Brain microvascular endothelial cell (primary cell): ENCODE results near the gene LAMB4.

Source experiments
- DNase-seq: peaks from one replicate; pipeline ENCODE4 v3.0.0-alpha.2; 2020
- H3K27ac ChIP-seq: fragments of 250-450 bp; sonication (Bioruptor Pico); 2 replicates; pipeline ENCODE4 v1.5.1; 2020; ENCODE audit warnings: mild to moderate bottlenecking, moderate library complexity
- H3K27me3 ChIP-seq: fragments of 250-450 bp; sonication (Bioruptor Pico); replicated peaks from 2 replicates; pipeline ENCODE4 v1.5.1; 2020; ENCODE audit warnings: mild to moderate bottlenecking
- H3K36me3 ChIP-seq: fragments of 250-450 bp; sonication (Bioruptor Pico); replicated peaks from 2 replicates; pipeline ENCODE4 v1.5.1; 2020; ENCODE audit warnings: mild to moderate bottlenecking
- H3K4me3 ChIP-seq: 2 replicates; pipeline ENCODE4 v1.5.1; 2011; ENCODE audit warnings: low read depth, mild to moderate bottlenecking, control low read depth, low read length, moderate library complexity
- in situ Hi-C: cut with HindIII; loops from 2 replicates; pipeline ENCODE4 v1.10.0; 2017; ENCODE audit warnings: low sequenced_read_pairs, low pct_ligation_motif_present
- TF ChIP-seq, protein P1 (sequence below): IDR thresholded peaks from 2 replicates; pipeline ENCODE4 v1.5.1; 2011; ENCODE audit warnings: low read depth, mild to moderate bottlenecking, moderate library complexity, low read length, control low read depth, inconsistent platforms; ENCODE audit errors: missing control alignments

LAMB4 gene

DNA sequence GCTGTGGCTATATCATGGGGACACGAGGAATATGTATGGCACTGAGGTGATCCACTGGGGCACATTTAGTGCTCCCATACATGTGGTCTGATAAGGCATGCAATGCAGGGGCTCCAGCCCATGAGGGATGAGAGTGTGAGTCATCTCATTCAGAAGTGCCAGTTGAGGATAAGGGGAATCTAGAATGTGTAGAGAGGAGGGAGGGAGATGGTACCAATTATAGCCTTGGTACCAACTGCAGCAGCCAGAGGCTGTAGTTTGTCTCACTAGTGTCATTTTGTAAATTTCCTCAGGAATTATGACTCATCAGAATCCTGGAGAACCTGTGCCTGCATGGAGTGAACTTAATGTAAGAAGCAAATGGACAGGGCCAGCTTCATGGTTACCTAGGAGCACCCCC, 46.2 kb downstream of the LAMB4 start:
- in situ Hi-C loops: no loop called here
- no peaks in the 10 kb centered on the region for H3K27me3 ChIP-seq
- no peak overlapping the region for H3K27ac ChIP-seq
- DNase-seq: no peak
- H3K4me3 ChIP-seq: no peak overlapping the region
- TF ChIP-seq, protein P1, sequence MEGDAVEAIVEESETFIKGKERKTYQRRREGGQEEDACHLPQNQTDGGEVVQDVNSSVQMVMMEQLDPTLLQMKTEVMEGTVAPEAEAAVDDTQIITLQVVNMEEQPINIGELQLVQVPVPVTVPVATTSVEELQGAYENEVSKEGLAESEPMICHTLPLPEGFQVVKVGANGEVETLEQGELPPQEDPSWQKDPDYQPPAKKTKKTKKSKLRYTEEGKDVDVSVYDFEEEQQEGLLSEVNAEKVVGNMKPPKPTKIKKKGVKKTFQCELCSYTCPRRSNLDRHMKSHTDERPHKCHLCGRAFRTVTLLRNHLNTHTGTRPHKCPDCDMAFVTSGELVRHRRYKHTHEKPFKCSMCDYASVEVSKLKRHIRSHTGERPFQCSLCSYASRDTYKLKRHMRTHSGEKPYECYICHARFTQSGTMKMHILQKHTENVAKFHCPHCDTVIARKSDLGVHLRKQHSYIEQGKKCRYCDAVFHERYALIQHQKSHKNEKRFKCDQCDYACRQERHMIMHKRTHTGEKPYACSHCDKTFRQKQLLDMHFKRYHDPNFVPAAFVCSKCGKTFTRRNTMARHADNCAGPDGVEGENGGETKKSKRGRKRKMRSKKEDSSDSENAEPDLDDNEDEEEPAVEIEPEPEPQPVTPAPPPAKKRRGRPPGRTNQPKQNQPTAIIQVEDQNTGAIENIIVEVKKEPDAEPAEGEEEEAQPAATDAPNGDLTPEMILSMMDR: no peak
- H3K36me3 ChIP-seq: no peaks in the 10 kb centered on the region

GRCh38 chr7:108079648-108080591, 50.2 kb downstream of the LAMB4 start:
- TF ChIP-seq, protein P1: no peak
- Histone ChIP-seq H3K27ac (peak overlapping the region; percentile 86), H3K4me3 (no peak overlapping the region), H3K27me3 (no peaks in the 10 kb centered on the region), H3K36me3 (no peaks in the 10 kb centered on the region)
- DNase-seq: peak; percentile 90
- in situ Hi-C loops: no loop called here

DNA sequence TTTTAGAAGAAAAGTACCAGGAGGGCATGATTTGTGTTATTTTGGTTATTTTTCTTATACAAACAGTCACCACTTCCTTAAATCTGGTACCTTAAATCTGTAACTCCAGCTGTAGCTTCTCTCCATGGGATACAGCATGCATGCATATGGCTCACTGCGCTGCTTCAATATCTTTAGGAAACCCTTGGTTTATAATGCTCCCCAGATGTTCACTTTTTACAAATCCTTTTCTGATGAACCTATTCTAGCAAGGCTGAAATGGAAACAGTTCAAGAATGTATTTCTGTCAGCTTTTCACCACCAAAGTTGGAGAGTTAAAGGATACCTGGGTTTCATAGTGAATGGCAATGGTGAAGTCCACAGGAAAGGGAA, 50.9 kb downstream of the LAMB4 start:
- no peak for DNase-seq
- TF ChIP-seq, protein P1: no peak

DNA sequence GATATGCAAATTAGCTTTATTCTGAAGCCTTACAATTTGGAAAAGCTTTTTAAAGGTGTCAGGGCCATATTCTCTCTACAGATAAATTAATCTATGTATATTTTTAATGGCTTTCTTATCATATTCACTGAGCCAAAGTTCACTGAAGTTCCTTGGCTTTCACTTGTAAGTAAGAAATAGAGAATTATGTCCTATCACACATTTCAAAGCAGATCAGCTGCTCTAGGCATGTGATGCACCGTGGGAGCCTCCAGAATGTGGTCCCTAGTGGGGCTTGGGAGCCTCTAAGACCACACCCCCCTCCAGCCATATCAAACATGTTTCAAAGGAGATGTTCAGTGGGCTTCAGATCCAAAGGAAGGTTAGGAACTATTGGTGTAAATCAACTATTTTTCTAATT, 51.5 kb downstream of the LAMB4 start:
- Histone ChIP-seq H3K36me3 (no peaks in the 10 kb centered on the region), H3K4me3 (no peak overlapping the region), H3K27me3 (no peaks in the 10 kb centered on the region), H3K27ac (peak overlapping the region; percentile 86)
- in situ Hi-C loops: no loop called here
- DNase-seq: no peak
- TF ChIP-seq, protein P1: no peak

More for the DNA sequence above, 50.9 kb downstream of the LAMB4 start:
- Histone ChIP-seq H3K36me3 (no peaks in the 10 kb centered on the region), H3K27me3 (no peaks in the 10 kb centered on the region), H3K27ac (peak overlapping the region; percentile 86), H3K4me3 (no peak overlapping the region)
- in situ Hi-C loops: no loop called here

GRCh38 chr7:108078211-108078673, 51.9 kb downstream of the LAMB4 start:
- DNase-seq: peak; percentile 42
- TF ChIP-seq, protein P1: no peak
- no peaks in the 10 kb centered on the region for H3K27me3 ChIP-seq
- in situ Hi-C loops: no loop called here
- peak overlapping the region; percentile 86 for H3K27ac ChIP-seq
- H3K4me3 ChIP-seq: no peak overlapping the region
- no peaks in the 10 kb centered on the region for H3K36me3 ChIP-seq
